ENCODE data around the gene CCDC144A.

CCDC144A gene

DNA sequence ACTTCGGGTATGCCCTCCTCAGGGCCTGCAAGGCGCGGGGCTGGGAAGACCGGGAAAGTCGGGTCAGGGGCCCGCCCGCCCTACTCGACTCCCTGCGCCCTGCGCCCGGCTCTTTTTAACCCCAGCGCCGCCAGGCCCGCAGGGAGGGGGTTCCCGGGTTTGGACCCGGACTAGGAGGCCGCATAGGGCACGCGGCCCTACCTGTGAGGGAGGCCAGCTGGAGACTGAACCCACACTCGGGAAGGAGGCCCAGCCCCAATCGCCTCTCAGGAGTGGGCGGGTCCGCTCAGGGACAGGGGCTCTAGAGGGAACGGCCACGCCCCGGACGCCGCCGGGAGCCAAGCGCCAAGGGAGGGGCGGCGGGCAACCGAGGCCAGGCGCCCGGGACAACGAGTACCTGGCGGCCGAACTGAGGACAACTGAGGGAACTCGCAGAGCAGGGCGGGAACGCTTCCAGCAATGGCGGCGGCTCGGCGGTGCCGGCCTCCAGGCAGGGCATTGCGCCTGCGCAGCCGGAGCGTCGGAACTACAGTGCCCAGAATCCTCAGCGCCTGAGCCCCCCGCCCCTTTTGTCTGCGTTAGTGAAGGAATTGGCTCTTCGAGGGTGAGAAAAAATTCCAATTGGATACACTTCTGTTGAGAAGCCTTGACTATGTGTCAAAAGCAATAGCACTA, 36.5 kb upstream of the CCDC144A start, which contains the start of gene ZNF624:
TSS of gene ZNF624 (minus strand) at position 484 of the 675 bp plus-strand sequence.
- TF ChIP-seq POLR2AphosphoS5 (IDR thresholded peaks at IDR 0.05; ENCODE audit: low read depth, low read length) (peak; percentile 82), SIN3A (IDR thresholded peaks at IDR 0.05; ENCODE audit: borderline replicate concordance, insufficient read depth, low read length) (no peak), TAF1 (IDR thresholded peaks at IDR 0.05; ENCODE audit: borderline replicate concordance, insufficient read depth, low read length) (peak; percentile 45; the same call in 1 of the 2 replicates), FOXP2 (optimal IDR thresholded peaks at IDR 0.05; ENCODE audit: borderline replicate concordance, extremely low read depth, extremely low read length, insufficient read depth) (no peak)
- TF ChIP-seq, protein P1, sequence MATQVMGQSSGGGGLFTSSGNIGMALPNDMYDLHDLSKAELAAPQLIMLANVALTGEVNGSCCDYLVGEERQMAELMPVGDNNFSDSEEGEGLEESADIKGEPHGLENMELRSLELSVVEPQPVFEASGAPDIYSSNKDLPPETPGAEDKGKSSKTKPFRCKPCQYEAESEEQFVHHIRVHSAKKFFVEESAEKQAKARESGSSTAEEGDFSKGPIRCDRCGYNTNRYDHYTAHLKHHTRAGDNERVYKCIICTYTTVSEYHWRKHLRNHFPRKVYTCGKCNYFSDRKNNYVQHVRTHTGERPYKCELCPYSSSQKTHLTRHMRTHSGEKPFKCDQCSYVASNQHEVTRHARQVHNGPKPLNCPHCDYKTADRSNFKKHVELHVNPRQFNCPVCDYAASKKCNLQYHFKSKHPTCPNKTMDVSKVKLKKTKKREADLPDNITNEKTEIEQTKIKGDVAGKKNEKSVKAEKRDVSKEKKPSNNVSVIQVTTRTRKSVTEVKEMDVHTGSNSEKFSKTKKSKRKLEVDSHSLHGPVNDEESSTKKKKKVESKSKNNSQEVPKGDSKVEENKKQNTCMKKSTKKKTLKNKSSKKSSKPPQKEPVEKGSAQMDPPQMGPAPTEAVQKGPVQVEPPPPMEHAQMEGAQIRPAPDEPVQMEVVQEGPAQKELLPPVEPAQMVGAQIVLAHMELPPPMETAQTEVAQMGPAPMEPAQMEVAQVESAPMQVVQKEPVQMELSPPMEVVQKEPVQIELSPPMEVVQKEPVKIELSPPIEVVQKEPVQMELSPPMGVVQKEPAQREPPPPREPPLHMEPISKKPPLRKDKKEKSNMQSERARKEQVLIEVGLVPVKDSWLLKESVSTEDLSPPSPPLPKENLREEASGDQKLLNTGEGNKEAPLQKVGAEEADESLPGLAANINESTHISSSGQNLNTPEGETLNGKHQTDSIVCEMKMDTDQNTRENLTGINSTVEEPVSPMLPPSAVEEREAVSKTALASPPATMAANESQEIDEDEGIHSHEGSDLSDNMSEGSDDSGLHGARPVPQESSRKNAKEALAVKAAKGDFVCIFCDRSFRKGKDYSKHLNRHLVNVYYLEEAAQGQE (IDR thresholded peaks at IDR 0.05; ENCODE audit: insufficient read depth in 1 of 2, low read depth in 2 of 2, low read length in 2 of 2): peak in 1 of 2 experiments; percentile 35; a peak in 1 of 4 replicates

DNA sequence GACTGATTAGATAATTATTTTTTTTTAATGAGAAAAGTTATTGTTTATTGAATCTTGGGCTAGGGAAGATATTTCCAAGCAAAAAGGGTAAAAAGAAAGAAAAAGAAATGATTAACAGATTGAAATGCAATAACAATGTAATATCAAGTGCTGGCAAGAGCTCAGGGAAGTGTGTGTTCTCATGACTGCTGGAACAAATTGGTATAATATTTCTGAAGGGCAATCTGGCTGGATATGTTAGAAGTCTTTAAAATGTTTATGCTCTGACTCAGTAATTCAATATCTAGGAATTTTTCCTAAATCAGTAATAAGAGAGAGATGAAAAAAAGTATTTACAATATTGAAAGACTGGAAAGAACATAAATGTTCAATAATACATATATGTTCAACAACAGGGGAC, 28.8 kb upstream of the CCDC144A start:
- TF ChIP-seq TAF1 (IDR thresholded peaks at IDR 0.05; ENCODE audit: borderline replicate concordance, insufficient read depth, low read length) (no peak), SIN3A (IDR thresholded peaks at IDR 0.05; ENCODE audit: borderline replicate concordance, insufficient read depth, low read length) (no peak), POLR2AphosphoS5 (IDR thresholded peaks at IDR 0.05; ENCODE audit: low read depth, low read length) (no peak), FOXP2 (optimal IDR thresholded peaks at IDR 0.05; ENCODE audit: borderline replicate concordance, extremely low read depth, extremely low read length, insufficient read depth) (no peak)
- TF ChIP-seq, protein P1 (IDR thresholded peaks at IDR 0.05; ENCODE audit: insufficient read depth in 1 of 2, low read depth in 2 of 2, low read length in 2 of 2): no peak

DNA sequence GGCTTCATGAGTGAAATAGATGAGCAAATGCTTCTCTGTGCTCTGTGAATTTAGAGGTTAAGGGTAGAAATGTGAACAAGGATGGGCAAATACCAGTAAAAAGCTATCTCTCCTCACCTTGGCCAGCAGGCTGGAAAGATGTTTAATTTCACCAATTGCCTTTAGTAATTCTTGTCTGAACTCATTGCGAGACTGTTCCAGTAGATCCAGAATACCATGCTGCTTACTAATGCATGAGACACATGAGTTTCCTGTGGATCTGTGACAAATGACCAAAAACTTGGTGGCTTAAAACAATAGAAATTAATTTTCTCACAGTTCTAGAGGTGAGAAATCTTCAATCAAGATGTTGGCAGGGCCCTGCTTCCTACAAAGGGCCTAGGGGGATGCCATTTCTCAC, 27.1 kb upstream of the CCDC144A start:
- no peak for TF ChIP-seq POLR2AphosphoS5 (IDR thresholded peaks at IDR 0.05; ENCODE audit: low read depth, low read length)
- no peak for TF ChIP-seq SIN3A (IDR thresholded peaks at IDR 0.05; ENCODE audit: borderline replicate concordance, insufficient read depth, low read length)
- no peak for TF ChIP-seq TAF1 (IDR thresholded peaks at IDR 0.05; ENCODE audit: borderline replicate concordance, insufficient read depth, low read length)
- TF ChIP-seq FOXP2 (optimal IDR thresholded peaks at IDR 0.05; ENCODE audit: borderline replicate concordance, extremely low read depth, extremely low read length, insufficient read depth): no peak
- TF ChIP-seq, protein P1 (IDR thresholded peaks at IDR 0.05; ENCODE audit: insufficient read depth in 1 of 2, low read depth in 2 of 2, low read length in 2 of 2): no peak

DNA sequence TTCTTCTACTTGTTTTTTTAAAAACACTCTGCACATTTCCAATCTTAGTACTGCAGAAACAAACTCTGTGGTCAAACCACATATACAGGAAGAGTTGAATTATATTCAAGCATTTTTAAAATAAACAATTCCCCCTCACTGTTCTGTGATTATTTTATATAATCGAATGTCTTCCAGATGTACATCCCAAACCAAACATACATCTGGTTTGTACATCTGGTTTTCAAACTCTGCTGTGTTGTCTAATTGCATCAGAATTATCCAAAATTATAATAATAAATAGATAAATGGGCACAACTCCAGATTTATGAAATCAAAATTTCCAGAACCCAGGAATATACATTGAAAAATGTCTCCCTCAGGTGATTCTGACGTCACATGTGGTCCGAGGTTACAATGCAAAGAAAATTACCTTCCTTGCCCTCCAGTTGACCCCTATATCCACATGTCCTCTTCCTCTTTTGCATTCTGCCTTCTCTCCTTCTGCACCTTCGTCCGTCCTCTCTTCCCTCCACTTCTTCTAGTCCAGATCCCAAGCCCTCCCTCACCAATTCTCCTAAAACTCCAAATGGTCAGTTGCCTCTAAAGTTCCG, 13.3 kb upstream of the CCDC144A start:
- TF ChIP-seq SIN3A (IDR thresholded peaks at IDR 0.05; ENCODE audit: borderline replicate concordance, insufficient read depth, low read length) (no peak), POLR2AphosphoS5 (IDR thresholded peaks at IDR 0.05; ENCODE audit: low read depth, low read length) (no peak), TAF1 (IDR thresholded peaks at IDR 0.05; ENCODE audit: borderline replicate concordance, insufficient read depth, low read length) (no peak), FOXP2 (optimal IDR thresholded peaks at IDR 0.05; ENCODE audit: borderline replicate concordance, extremely low read depth, extremely low read length, insufficient read depth) (no peak)
- TF ChIP-seq, protein P1 (IDR thresholded peaks at IDR 0.05; ENCODE audit: insufficient read depth in 1 of 2, low read depth in 2 of 2, low read length in 2 of 2): no peak
